ENCODE results near the gene SSR1. TPM values are rescaled to one million over a fixed set of nuclear protein-coding genes. Genes with fewer than 3 reads are reported as not detected.
A peak's percentile ranks its signal among the peaks of the same experiment; 100 is the strongest.

The SSR1 gene
- total RNA-seq, 1 experiment from 2014 or later: 115 TPM

DNA sequence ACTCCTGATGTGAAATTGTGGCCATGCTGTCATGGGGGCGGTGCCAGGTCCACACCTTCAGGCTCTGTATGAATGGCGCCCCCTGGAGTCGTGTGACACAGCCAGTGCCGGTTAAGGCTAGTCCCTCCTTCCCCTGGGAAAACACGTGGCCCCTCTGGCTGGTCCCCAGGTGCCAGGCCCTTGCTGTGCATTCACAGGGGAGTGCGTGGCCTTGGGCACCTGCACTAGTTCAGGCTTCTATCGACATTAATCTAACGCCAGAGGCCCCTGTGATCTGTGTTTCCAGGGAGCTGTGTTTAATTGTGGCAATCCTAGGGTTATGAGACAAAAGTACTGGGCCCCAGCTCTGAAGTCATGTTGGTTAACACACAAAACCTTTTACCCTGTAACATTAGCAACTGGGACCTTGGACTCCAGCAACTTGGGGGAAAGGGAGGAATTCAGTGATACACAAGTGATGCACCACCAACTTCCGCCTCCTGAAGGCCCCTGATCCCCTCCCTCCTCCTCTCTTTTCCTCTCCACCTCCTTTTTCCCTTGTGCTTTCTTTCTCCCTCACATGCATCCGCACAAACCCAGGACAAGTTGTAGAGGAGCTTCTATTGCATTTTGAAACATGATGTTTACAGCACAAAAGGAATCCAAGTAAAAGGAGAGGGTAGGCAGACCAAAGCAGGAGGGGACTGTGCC is 74.0 kb downstream of the SSR1 start:
- H3K9me3 Mint-ChIP-seq (ENCODE audit: low read depth, unreplicated experiment): no peaks in the 10 kb centered on the region
- DNase-seq: peak; percentile 86
- TF ChIP-seq, protein P1, sequence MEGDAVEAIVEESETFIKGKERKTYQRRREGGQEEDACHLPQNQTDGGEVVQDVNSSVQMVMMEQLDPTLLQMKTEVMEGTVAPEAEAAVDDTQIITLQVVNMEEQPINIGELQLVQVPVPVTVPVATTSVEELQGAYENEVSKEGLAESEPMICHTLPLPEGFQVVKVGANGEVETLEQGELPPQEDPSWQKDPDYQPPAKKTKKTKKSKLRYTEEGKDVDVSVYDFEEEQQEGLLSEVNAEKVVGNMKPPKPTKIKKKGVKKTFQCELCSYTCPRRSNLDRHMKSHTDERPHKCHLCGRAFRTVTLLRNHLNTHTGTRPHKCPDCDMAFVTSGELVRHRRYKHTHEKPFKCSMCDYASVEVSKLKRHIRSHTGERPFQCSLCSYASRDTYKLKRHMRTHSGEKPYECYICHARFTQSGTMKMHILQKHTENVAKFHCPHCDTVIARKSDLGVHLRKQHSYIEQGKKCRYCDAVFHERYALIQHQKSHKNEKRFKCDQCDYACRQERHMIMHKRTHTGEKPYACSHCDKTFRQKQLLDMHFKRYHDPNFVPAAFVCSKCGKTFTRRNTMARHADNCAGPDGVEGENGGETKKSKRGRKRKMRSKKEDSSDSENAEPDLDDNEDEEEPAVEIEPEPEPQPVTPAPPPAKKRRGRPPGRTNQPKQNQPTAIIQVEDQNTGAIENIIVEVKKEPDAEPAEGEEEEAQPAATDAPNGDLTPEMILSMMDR (IDR thresholded peaks at IDR 0.05; ENCODE audit: unreplicated experiment): no peak
- intact Hi-C loops (cut with micrococcal nuclease; ENCODE audit: unreplicated experiment): loop anchor here (10.0 kb wide), 1 partner anchor 424 kb away; no protein-coding TSS in a partner anchor
- no TSS peak for BruUV-seq (replicated peaks)
- peaks cover 72% of the 10 kb centered on the region for H3K4me1 Mint-ChIP-seq (ENCODE audit: low read depth, unreplicated experiment)
- no peak overlapping the region for H3K27ac Mint-ChIP-seq (ENCODE audit: unreplicated experiment)
- CTCF ChIA-PET: no interaction called here
- H3K36me3 Mint-ChIP-seq (ENCODE audit: insufficient read depth, unreplicated experiment): peaks cover 37% of the 10 kb centered on the region
- no peak overlapping the region for H3K4me3 Mint-ChIP-seq (ENCODE audit: low read depth, unreplicated experiment)
- H3K27me3 Mint-ChIP-seq (ENCODE audit: unreplicated experiment): no peaks in the 10 kb centered on the region

DNA sequence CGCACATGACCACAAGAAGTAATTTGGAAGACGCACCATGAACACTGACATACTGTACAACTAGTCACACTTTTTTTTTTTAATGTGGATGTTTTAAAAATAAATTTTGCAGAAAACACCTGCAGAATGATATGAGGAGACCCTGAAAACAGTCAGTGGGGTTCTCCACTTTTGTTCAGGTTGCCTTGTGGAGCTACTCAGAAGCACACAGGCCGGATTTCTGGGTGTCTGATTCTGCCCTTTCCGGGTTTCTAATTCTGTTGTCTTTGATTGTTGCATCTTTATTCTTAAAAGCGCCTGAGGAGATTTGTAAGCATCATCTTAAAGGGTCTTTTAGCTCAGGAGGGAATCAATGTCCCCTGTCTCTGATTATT is 74.5 kb downstream of the SSR1 start:
- peaks cover 41% of the 10 kb centered on the region for H3K36me3 Mint-ChIP-seq (ENCODE audit: insufficient read depth, unreplicated experiment)
- DNase-seq: no peak
- no peaks in the 10 kb centered on the region for H3K27me3 Mint-ChIP-seq (ENCODE audit: unreplicated experiment)
- TF ChIP-seq, protein P1 (IDR thresholded peaks at IDR 0.05; ENCODE audit: unreplicated experiment): no peak
- no peak overlapping the region for H3K27ac Mint-ChIP-seq (ENCODE audit: unreplicated experiment)
- CTCF ChIA-PET: no interaction called here
- intact Hi-C loops (cut with micrococcal nuclease; ENCODE audit: unreplicated experiment): loop anchor here (10.0 kb wide), 1 partner anchor 424 kb away; no protein-coding TSS in a partner anchor
- peaks cover 70% of the 10 kb centered on the region for H3K4me1 Mint-ChIP-seq (ENCODE audit: low read depth, unreplicated experiment)
- H3K4me3 Mint-ChIP-seq (ENCODE audit: low read depth, unreplicated experiment): no peak overlapping the region
- BruUV-seq (replicated peaks): no TSS peak
- no peaks in the 10 kb centered on the region for H3K9me3 Mint-ChIP-seq (ENCODE audit: low read depth, unreplicated experiment)

GRCh38 chr6:7237653-7238188 is 75.3 kb downstream of the SSR1 start:
- no peaks in the 10 kb centered on the region for H3K27me3 Mint-ChIP-seq (ENCODE audit: unreplicated experiment)
- no peak overlapping the region for H3K27ac Mint-ChIP-seq (ENCODE audit: unreplicated experiment)
- CTCF ChIA-PET: no interaction called here
- BruUV-seq (replicated peaks): no TSS peak
- peaks cover 62% of the 10 kb centered on the region for H3K4me1 Mint-ChIP-seq (ENCODE audit: low read depth, unreplicated experiment)
- no peak for DNase-seq
- TF ChIP-seq, protein P1 (IDR thresholded peaks at IDR 0.05; ENCODE audit: unreplicated experiment): no peak
- peaks cover 43% of the 10 kb centered on the region for H3K36me3 Mint-ChIP-seq (ENCODE audit: insufficient read depth, unreplicated experiment)
- H3K4me3 Mint-ChIP-seq (ENCODE audit: low read depth, unreplicated experiment): no peak overlapping the region
- intact Hi-C loops (cut with micrococcal nuclease; ENCODE audit: unreplicated experiment): loop anchor here (10.0 kb wide), 1 partner anchor 423 kb away; no protein-coding TSS in a partner anchor
- no peaks in the 10 kb centered on the region for H3K9me3 Mint-ChIP-seq (ENCODE audit: low read depth, unreplicated experiment)

- H3K9me3 Mint-ChIP-seq (ENCODE audit: low read depth, unreplicated experiment): no peaks in the 10 kb centered on the region
- H3K36me3 Mint-ChIP-seq (ENCODE audit: insufficient read depth, unreplicated experiment): peaks cover 43% of the 10 kb centered on the region
- BruUV-seq (replicated peaks): no TSS peak
- TF ChIP-seq, protein P1 (IDR thresholded peaks at IDR 0.05; ENCODE audit: unreplicated experiment): no peak
- CTCF ChIA-PET: interaction anchor here (0.6 to 1.1 kb wide), 3 partner anchors 72 to 559 kb away, joined by 3 to 4 read pairs (median 3); no protein-coding TSS in a partner anchor
- peak overlapping the region; percentile 59 for H3K4me3 Mint-ChIP-seq (ENCODE audit: low read depth, unreplicated experiment)
- intact Hi-C loops (cut with micrococcal nuclease; ENCODE audit: unreplicated experiment): loop anchor here (10.0 kb wide), 1 partner anchor 422 kb away; no protein-coding TSS in a partner anchor
- H3K27ac Mint-ChIP-seq (ENCODE audit: unreplicated experiment): peak overlapping the region; percentile 95
- H3K27me3 Mint-ChIP-seq (ENCODE audit: unreplicated experiment): no peaks in the 10 kb centered on the region
- DNase-seq: peak; percentile 56
- H3K4me1 Mint-ChIP-seq (ENCODE audit: low read depth, unreplicated experiment): peaks cover 52% of the 10 kb centered on the region
Measured at GRCh38 chr6:7236306-7237209, 76.4 kb downstream of the SSR1 start.

Data from Calu3 (cell line).